T47D (cell line): ENCODE measurements around the gene FAM163A.
"Not testable (repeated sequence)": the region's sequence is repeated elsewhere in the genome, so short reads cannot be mapped to it uniquely, and the experiment has no call there.

Experiments
- DNase-seq, 2 experiments: peaks; one replicate each; pipeline versions ENCODE4 v3.0.0 to v3.0.0-alpha.2; 2011 to 2012; ENCODE audit warnings: low read depth in 1 of 2, low spot score in 1 of 2
- JUND ChIP-seq: IDR thresholded peaks from 2 replicates; pipeline ENCODE4 v1.6.1; 2012; ENCODE audit warnings: low read depth
- in situ Hi-C: cut with HindIII; loops from 2 replicates; pipeline ENCODE4 v1.10.0; 2016; ENCODE audit warnings: low sequenced_read_pairs, low pct_unique_long_range_greater_than_20kb

The FAM163A gene

GRCh38 chr1:179742717-179743678 is at the start of gene FAM163A:
Gene FAM163A, plus strand, starts transcription at chr1:179743291. Its CDS starts 69,807 bp downstream, at chr1:179813098.
- DNase-seq, result peak; percentile 35 to 38
- TF ChIP-seq JUND, result no peak
- in situ Hi-C loops, result no loop called here

- DNase-seq, in situ Hi-C loops: not testable (repeated sequence)
Observed at GRCh38 chr1:179694530-179694929, 48.6 kb upstream of the FAM163A start.

- in situ Hi-C loops, result no loop called here
Observed at GRCh38 chr1:179702946-179703539, 40.0 kb upstream of the FAM163A start.

GRCh38 chr1:179706339-179706941 is 36.7 kb upstream of the FAM163A start:
- TF ChIP-seq JUND, result no peak
- in situ Hi-C loops, result no loop called here
- DNase-seq, result peak; percentile 46 to 81

More at GRCh38 chr1:179702946-179703539, 40.0 kb upstream of the FAM163A start:
- DNase-seq, result no peak
- no peak for TF ChIP-seq JUND

GRCh38 chr1:179707406-179707805 is 35.7 kb upstream of the FAM163A start:
- in situ Hi-C loops, result no loop called here
- DNase-seq, result no peak
- TF ChIP-seq JUND, result no peak

GRCh38 chr1:179708434-179709195 is 34.5 kb upstream of the FAM163A start:
- TF ChIP-seq JUND, result no peak
- DNase-seq, result no peak
- in situ Hi-C loops, result no loop called here

GRCh38 chr1:179709841-179710329 is 33.2 kb upstream of the FAM163A start:
- no peak for TF ChIP-seq JUND
- in situ Hi-C loops, result no loop called here
- no peak for DNase-seq

- TF ChIP-seq JUND, result no peak
- in situ Hi-C loops, result no loop called here
- DNase-seq, result no peak
Observed at GRCh38 chr1:179714159-179714558, 28.9 kb upstream of the FAM163A start.

GRCh38 chr1:179714623-179715022 is 28.5 kb upstream of the FAM163A start:
- in situ Hi-C loops, result no loop called here
- TF ChIP-seq JUND, result no peak
- DNase-seq, result no peak

GRCh38 chr1:179719272-179719671 is 23.8 kb upstream of the FAM163A start:
- TF ChIP-seq JUND, result no peak
- no peak for DNase-seq
- in situ Hi-C loops, result no loop called here

GRCh38 chr1:179728271-179728670 is 14.8 kb upstream of the FAM163A start:
- no peak for TF ChIP-seq JUND
- in situ Hi-C loops, result no loop called here
- DNase-seq, result no peak

GRCh38 chr1:179729881-179730280 is 13.2 kb upstream of the FAM163A start:
- TF ChIP-seq JUND, result no peak
- in situ Hi-C loops, result no loop called here
- no peak for DNase-seq
